Activated naive CD8-positive, alpha-beta T cell treated with anti-CD3 and anti-CD28 coated beads, Interleukin-2, amount 50 U/mL, for 24 hours (primary cell): ENCODE results near the gene ZNF639.
"Not testable (repeated sequence)": the region's sequence is repeated elsewhere in the genome, so short reads cannot be mapped to it uniquely, and the experiment has no call there.

ENCODE experiments used
- ATAC-seq: fragments of 150-1000 bp; cut with Tn5 transposase; one replicate; pipeline ENCODE4 v1.10.0; 2021
- DNase-seq: peaks from one replicate; pipeline ENCODE4 v3.0.0; 2021
- H3K27ac Mint-ChIP-seq: one replicate; pipeline ENCODE4 v1.8.0; 2021; ENCODE audit warnings: mild to moderate bottlenecking, mixed read lengths
- H3K27me3 Mint-ChIP-seq: one replicate; pipeline ENCODE4 v1.8.0; 2021; ENCODE audit warnings: mixed read lengths
- H3K36me3 Mint-ChIP-seq: one replicate; pipeline ENCODE4 v1.8.0; 2021; ENCODE audit warnings: low read depth, mixed read lengths
- H3K4me1 Mint-ChIP-seq: one replicate; pipeline ENCODE4 v1.8.0; 2021; ENCODE audit warnings: mixed read lengths
- H3K4me3 Mint-ChIP-seq: one replicate; pipeline ENCODE4 v1.8.0; 2021; ENCODE audit warnings: mild to moderate bottlenecking, moderate library complexity, mixed read lengths
- H3K9me3 Mint-ChIP-seq: one replicate; pipeline ENCODE4 v1.8.0; 2021; ENCODE audit warnings: mixed read lengths

Gene ZNF639

DNA sequence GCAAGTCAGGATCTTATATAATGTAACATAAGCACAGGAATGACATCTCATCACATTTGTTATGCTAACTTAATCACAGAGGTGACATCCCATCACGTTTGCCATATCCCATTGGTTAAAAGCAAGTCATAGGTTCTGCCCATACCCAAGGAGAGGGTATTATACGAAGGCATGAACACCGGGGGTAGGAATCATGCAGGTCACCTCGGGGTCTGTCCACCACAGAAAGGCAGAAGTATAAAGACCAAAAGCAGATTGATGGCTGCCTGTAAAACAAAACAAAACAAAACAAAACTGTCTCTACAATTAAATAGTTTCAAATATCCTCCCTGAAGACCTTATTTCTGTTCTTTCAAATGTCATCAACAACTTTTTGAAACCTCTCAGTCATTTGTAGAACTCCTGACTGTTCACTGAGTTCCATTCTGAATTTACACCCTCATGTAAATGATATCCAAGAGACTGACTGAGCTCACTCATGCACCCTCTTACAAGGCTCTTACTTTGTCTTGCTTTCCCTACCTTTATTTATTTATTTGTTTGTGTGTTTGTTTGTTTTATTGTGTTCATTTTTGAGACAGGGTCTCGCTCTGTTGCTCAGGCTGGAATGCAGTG lies 22.7 kb upstream of the ZNF639 start:
- H3K36me3 Mint-ChIP-seq: no peaks in the 10 kb centered on the region
- ATAC-seq: no peak
- H3K4me3 Mint-ChIP-seq: no peak overlapping the region

DNA sequence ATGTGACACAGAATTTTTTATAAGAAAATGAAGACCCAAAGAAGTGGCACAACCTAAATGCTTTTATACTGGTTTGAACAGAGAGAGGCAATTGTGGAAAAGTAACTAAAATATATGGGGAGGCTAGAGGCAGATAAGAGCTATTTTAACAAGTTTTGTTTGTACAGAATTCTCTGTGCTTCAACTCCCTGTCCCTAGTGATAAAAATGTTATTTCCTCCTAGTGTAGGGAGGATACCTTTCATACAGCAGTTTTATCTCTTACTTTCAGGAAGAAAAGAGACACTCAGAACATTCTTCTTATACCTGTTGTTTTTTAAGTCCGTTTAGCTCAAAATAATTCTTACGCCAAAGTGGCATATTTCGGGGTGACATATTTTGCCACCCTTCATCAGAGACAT lies 21.2 kb upstream of the ZNF639 start:
- no peak overlapping the region for H3K27ac Mint-ChIP-seq
- no peaks in the 10 kb centered on the region for H3K36me3 Mint-ChIP-seq
- no peaks in the 10 kb centered on the region for H3K9me3 Mint-ChIP-seq
- H3K4me1 Mint-ChIP-seq: no peaks in the 10 kb centered on the region
- ATAC-seq: no peak
- no peak for DNase-seq
- peaks cover 9% of the 10 kb centered on the region for H3K27me3 Mint-ChIP-seq
- no peak overlapping the region for H3K4me3 Mint-ChIP-seq

More for the DNA sequence above, 22.7 kb upstream of the ZNF639 start:
- no peak for DNase-seq
- no peaks in the 10 kb centered on the region for H3K4me1 Mint-ChIP-seq
- H3K27me3 Mint-ChIP-seq: peaks cover 7% of the 10 kb centered on the region
- no peak overlapping the region for H3K27ac Mint-ChIP-seq
- no peaks in the 10 kb centered on the region for H3K9me3 Mint-ChIP-seq

DNA sequence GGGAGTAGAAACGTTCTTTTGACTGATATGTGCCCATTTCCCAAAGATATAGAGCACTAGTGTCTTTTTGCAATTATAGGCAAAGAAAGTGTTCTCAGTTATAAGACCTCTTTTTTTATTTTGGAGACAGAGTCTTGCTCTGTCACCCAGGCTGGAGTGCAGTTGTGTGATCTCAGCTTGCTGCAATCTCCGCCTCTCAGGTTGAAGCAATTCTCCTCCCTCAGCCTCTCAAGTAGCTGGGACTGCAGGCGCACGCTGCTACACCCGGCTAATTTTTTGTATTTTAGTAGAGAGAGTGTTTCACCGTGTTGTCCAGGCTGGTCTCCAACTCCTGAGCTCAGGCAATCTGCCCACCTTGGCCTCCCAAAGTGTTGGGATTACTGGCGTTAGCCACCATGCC lies 20.7 kb upstream of the ZNF639 start:
- no peaks in the 10 kb centered on the region for H3K4me1 Mint-ChIP-seq
- DNase-seq (no peak), ATAC-seq (no peak)
- peaks cover 9% of the 10 kb centered on the region for H3K27me3 Mint-ChIP-seq
- no peaks in the 10 kb centered on the region for H3K36me3 Mint-ChIP-seq
- no peak overlapping the region for H3K27ac Mint-ChIP-seq
- H3K4me3 Mint-ChIP-seq: no peak overlapping the region
- H3K9me3 Mint-ChIP-seq: no peaks in the 10 kb centered on the region

DNA sequence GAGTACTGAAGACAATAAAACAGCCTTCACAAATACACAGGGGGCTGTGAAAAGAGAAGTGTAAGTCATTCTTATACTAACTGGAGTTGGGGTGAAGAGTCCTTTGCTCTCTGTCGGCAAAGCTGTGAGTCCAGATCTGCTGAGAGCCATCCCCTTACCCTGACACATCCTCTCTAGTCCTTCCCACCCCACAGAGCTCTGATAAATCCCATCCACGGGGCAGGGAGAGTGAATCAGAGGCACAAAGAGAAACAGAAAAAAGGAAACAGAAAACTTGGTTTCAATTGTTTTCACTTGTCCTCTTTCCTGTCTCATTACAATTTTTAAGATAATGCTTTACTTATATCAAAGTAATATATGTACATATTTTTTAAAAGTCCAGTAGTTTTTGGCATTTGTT lies 18.2 kb upstream of the ZNF639 start:
- Mint-ChIP-seq H3K36me3 (no peaks in the 10 kb centered on the region), H3K27ac (no peak overlapping the region), H3K9me3 (no peaks in the 10 kb centered on the region), H3K4me1 (no peaks in the 10 kb centered on the region), H3K27me3 (peaks cover 9% of the 10 kb centered on the region), H3K4me3 (no peak overlapping the region)
- no peak for DNase-seq
- ATAC-seq: no peak

DNA sequence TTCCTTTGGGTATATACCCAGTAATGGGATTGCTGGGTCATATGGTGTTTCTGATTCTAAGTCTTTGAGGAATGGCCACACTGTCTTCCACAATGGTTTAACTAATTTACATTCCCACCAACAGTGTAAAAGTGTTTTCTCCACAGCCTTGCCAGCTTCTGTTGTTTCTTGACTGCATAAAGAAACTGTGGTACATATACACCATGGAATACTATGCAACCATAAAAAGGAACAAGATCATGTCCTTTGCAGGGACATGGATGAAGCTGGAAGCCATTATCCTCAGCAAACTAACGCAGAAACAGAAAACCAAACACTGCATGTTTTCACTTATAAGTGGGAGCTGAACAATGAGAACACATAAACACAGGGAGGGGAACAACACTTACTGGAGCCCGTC lies 15.5 kb upstream of the ZNF639 start:
- DNase-seq, H3K36me3 Mint-ChIP-seq, H3K9me3 Mint-ChIP-seq, ATAC-seq, H3K4me1 Mint-ChIP-seq, H3K27ac Mint-ChIP-seq, H3K4me3 Mint-ChIP-seq: not testable (repeated sequence)
- peaks cover 12% of the 10 kb centered on the region for H3K27me3 Mint-ChIP-seq

DNA sequence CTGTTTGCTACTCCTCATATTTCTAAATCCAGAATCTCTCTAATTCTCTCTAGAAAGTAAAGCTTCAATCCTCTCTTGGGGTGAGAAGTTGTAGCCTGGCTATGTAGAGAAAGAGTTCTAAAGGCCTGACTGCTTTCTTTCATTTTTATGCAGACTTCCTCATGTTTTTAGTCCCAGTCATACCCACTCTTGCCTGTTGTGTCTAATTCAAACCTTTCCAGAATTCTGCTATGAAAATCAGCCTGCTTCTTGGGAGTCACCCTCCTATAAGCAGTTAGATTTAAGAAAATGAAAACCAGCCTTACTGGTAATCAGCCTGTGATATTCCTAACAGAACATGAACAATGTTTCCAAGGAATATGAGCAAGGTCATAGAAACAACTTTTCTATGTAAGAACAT lies 14.8 kb upstream of the ZNF639 start:
- H3K4me1 Mint-ChIP-seq: no peaks in the 10 kb centered on the region
- peaks cover 12% of the 10 kb centered on the region for H3K27me3 Mint-ChIP-seq
- H3K4me3 Mint-ChIP-seq: no peak overlapping the region
- no peaks in the 10 kb centered on the region for H3K36me3 Mint-ChIP-seq
- no peaks in the 10 kb centered on the region for H3K9me3 Mint-ChIP-seq
- ATAC-seq: no peak
- H3K27ac Mint-ChIP-seq: no peak overlapping the region
- no peak for DNase-seq

DNA sequence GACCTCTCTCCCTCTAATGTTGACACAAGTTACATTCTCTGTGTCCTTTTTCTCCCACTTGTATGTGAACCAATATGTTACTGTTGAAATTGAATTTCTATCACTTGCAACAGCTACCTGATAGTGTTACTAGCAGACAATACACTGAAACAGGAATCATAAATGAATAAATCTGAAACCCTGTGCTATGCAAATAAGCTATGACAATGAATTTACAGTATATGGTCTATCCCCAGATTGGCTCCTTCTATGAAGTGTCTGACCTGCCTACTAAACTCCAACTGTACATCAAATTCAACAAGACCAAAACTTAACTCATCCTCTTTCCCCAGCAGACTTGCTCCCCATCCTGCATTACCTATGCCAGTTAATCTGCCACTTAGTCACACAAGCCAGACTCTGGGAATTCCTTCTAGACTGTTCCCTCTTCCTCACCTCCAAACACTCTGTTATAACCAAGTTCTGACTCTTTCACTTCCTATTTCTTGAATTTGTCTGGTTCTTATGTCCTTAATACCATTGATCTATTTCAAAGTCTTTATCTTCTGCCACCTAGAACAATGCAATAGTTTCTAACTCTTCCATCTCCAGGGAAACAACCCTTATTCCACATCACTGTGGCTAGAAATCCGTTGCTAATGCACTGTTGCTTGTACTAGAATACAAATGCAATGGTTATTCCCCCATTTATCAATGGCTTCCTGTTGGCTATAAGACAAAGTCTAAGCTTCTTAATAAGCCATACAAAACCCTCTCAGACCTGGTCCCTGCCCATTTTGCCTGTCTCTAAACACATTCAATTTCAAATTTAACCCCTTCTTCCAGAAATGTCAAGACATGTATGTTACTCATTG lies 13.4 kb upstream of the ZNF639 start:
- H3K27ac Mint-ChIP-seq: no peak overlapping the region
- H3K9me3 Mint-ChIP-seq: no peaks in the 10 kb centered on the region
- no peaks in the 10 kb centered on the region for H3K36me3 Mint-ChIP-seq
- no peaks in the 10 kb centered on the region for H3K4me1 Mint-ChIP-seq
- no peak overlapping the region for H3K4me3 Mint-ChIP-seq
- ATAC-seq: no peak
- peaks cover 8% of the 10 kb centered on the region for H3K27me3 Mint-ChIP-seq
- DNase-seq: no peak

DNA sequence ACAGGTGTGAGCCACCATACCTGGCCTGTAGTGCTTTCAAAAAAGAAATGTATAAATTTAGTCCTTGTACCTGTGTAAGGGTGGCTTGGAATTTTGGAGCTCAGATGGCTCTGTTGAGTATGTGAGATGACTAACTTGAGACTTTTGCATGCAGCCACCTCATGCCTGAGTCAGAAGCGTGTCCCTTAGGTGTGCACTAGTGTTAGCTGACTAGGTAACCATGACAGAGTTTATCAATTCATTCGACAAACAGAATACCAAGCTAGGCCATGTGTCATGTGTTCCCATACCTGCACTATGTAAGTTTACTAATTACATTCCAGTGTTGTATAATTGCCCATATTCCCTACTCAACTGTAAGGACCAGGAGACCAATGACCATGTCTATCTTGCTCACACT lies 4.0 kb upstream of the ZNF639 start:
- H3K36me3 Mint-ChIP-seq: peaks cover 3% of the 10 kb centered on the region
- DNase-seq: no peak
- H3K4me1 Mint-ChIP-seq: peaks cover 19% of the 10 kb centered on the region
- no peaks in the 10 kb centered on the region for H3K27me3 Mint-ChIP-seq
- no peaks in the 10 kb centered on the region for H3K9me3 Mint-ChIP-seq
- no peak overlapping the region for H3K27ac Mint-ChIP-seq
- ATAC-seq: no peak
- no peak overlapping the region for H3K4me3 Mint-ChIP-seq

DNA sequence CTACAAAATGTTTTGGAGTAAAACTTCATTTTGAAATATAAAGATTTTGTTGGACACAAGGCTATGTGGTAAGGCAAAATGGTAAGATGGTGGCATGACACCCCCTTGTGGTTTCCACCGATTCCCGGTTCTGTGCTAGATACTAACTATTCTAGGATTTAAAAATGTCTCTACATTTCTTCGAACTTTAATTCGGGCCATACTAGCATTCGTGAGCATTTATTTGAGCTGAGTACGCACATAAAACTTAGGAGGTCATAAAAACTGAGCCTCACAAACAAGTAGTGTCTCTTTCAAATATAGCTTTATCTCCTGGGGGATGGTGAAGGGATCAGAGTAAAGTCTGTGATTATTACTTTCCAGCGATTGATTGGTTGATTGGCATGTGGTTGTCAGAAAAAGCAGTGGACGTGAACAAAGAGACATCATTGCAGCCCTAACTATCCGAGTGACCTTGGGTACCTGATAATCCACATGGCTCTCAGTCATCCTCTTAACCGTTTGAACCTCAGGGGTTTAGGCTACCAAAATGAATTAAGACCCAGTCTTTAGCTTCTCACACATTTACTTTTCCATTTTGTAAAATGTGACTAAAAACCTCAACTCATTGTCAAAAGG lies 1.1 kb upstream of the ZNF639 start:
- H3K4me3 Mint-ChIP-seq: peak overlapping the region; percentile 78
- peak overlapping the region; percentile 68 for H3K27ac Mint-ChIP-seq
- DNase-seq (no peak), ATAC-seq (no peak)
- peaks cover 33% of the 10 kb centered on the region for H3K4me1 Mint-ChIP-seq
- H3K36me3 Mint-ChIP-seq: peaks cover 17% of the 10 kb centered on the region
- H3K27me3 Mint-ChIP-seq: no peaks in the 10 kb centered on the region
- no peaks in the 10 kb centered on the region for H3K9me3 Mint-ChIP-seq

DNA sequence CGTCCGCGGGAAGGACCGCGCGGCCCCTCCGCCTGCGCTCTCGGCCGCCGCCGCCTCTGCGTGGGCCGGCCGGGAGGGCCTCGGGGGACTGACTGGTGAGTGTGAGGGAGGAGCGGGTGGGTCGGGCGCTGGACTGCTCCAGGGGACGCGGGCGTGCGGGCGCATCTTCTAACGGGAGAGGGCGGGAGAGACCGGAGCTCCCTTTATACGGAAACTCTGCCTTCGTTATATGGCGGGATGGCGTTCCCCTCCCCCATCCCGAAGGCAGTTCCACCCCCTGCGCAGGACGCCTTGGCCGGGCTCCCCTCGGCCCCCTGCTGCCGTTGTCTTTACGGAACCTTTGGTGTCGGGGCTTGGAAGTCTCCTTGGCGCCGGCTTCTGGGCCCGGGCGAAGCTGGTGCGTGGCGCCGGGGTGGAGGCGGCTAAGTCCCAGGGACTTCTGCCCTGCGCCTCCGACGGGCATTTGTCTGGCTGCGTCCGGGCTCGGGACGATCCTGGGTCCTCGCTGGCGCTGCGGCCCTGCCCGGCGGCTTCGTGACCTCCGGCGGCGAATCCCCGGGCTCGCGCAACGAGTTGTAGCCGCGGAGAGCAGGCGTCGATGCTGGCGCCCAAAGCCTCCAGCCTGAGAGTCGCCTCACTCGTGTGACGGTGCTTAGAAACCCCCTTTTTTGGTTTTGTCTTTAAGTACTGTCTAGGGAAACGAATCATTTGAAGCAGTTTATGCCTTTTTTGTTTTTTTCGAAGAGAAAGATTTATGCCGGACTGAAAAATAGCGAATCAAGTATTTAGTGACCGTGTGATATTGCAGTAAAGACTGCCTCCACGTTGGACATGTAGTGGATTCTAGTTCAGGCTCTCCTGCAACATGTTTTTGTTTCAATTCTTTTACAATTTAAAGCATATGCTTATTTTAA lies 623 bp downstream of the ZNF639 start:
- ATAC-seq: peak; percentile 53
- H3K4me1 Mint-ChIP-seq: peaks cover 39% of the 10 kb centered on the region
- peak; percentile 66 for DNase-seq
- H3K27me3 Mint-ChIP-seq: no peaks in the 10 kb centered on the region
- no peaks in the 10 kb centered on the region for H3K9me3 Mint-ChIP-seq
- H3K36me3 Mint-ChIP-seq: peaks cover 26% of the 10 kb centered on the region
- H3K27ac Mint-ChIP-seq: peak overlapping the region; percentile 90
- peak overlapping the region; percentile 85 for H3K4me3 Mint-ChIP-seq

DNA sequence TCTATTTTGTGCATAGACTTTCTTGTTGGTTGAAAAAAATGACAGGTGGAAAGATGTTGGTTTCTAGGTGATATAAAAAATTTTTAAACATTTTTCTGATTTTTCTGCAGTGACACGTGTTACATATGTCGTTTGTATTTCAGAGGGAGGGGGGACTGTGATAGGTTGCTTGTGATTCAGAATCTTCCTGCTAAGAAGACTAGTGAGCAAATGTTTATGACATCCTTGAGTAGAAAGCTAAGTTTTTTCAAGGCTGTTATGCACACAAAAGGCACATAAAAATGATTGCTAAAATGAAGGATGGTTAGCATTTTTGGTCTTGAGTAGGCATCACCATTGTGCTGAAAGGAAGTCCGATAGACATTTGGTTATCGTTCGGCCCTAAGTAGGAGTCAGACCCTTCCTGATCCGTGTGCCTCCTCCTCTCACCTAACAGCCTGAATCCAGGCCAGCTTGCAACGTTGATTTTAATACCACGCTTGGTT lies 1.5 kb downstream of the ZNF639 start:
- Mint-ChIP-seq H3K4me1 (peaks cover 39% of the 10 kb centered on the region), H3K27me3 (no peaks in the 10 kb centered on the region), H3K36me3 (peaks cover 30% of the 10 kb centered on the region), H3K27ac (peak overlapping the region; percentile 90), H3K4me3 (peak overlapping the region; percentile 85), H3K9me3 (no peaks in the 10 kb centered on the region)
- DNase-seq (no peak), ATAC-seq (no peak)

DNA sequence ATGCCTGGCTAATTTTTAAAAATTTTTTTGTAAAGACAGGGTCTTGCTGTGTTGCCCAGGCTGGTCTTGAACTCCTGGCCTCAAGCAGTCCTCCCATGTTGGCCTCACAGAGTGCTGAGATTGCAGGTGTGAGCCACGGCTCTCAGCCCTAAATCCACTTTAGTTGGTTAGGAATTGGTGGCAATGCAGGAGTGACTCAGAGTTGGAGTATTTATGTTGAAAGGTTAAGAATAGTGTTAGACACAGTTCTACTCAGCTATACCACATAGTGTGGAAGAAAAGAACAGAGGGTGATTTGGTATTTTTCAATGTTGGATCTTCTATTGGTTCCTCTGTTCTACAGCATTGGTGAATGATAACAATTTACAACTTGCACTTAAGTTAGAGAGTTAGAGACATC lies 7.6 kb downstream of the ZNF639 start:
- Mint-ChIP-seq H3K27ac (no peak overlapping the region), H3K4me1 (peaks cover 10% of the 10 kb centered on the region), H3K27me3 (no peaks in the 10 kb centered on the region), H3K36me3 (peaks cover 57% of the 10 kb centered on the region), H3K9me3 (no peaks in the 10 kb centered on the region), H3K4me3 (no peak overlapping the region)
- no peak for DNase-seq
- no peak for ATAC-seq

DNA sequence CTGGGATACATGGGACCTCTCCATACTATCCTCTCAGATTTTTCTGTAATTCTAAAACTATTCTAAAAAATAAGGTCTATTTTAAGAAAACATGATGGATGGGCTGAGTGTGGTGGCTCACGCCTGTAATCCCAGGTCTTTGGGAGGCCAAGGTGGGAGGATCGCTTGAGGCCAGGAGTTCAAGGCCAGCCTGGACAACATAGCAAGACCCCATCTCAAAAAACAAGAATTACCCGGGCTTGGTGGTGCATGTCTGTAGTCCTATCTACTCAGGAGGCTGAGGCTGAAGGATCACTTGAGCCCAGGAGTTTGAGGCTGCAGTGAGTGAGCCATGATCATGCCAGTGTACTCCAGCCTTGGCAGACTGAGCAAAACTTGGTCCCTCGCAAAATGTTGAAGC lies 9.4 kb downstream of the ZNF639 start:
- ATAC-seq (no peak), DNase-seq (no peak)
- Mint-ChIP-seq H3K27me3 (no peaks in the 10 kb centered on the region), H3K27ac (no peak overlapping the region), H3K36me3 (peaks cover 64% of the 10 kb centered on the region), H3K9me3 (no peaks in the 10 kb centered on the region), H3K4me3 (no peak overlapping the region), H3K4me1 (peaks cover 4% of the 10 kb centered on the region)

DNA sequence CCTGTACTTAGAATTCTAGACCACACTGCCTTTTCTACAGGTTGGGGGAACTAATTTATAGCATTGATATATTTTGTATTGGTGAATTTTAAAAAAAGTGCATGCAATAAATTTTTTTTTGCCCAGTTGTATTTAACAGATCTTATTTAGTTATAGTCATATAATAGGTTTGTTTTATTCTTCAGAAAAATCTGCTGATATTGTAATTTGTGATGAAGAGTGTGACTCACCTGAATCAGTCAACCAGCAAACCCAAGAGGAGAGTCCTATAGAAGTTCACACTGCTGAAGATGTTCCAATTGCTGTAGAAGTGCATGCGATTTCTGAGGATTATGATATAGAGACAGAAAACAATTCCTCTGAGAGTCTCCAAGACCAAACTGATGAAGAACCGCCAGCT lies 10.3 kb downstream of the ZNF639 start:
- H3K27ac Mint-ChIP-seq: no peak overlapping the region
- no peaks in the 10 kb centered on the region for H3K27me3 Mint-ChIP-seq
- no peaks in the 10 kb centered on the region for H3K9me3 Mint-ChIP-seq
- H3K36me3 Mint-ChIP-seq: peaks cover 63% of the 10 kb centered on the region
- no peak overlapping the region for H3K4me3 Mint-ChIP-seq
- no peaks in the 10 kb centered on the region for H3K4me1 Mint-ChIP-seq
- DNase-seq (no peak), ATAC-seq (no peak)
